A549 (cell line): ENCODE measurements around the gene ECEL1.

Experiments used
- POLR2A ChIP-seq: IDR thresholded peaks from 2 replicates; pipeline ENCODE4 v1.6.1; 2012; ENCODE audit warnings: mild to moderate bottlenecking, low read length
- SMC3 ChIP-seq: fragments of >200 bp; sonication (Bioruptor Twin); formaldehyde crosslinking; IDR thresholded peaks from 3 replicates; pipeline ENCODE4 v1.6.1; 2018; ENCODE audit warnings: inconsistent platforms
- TF ChIP-seq, protein P1 (sequence below): fragments of >200 bp; sonication (Bioruptor Twin); formaldehyde crosslinking; IDR thresholded peaks from 3 replicates; pipeline ENCODE4 v1.5.1; 2016
- TF ChIP-seq, protein P2 (sequence below): fragments of 250-450 bp; sonication (Bioruptor Pico); IDR thresholded peaks from 2 replicates; pipeline ENCODE4 v1.5.0; 2020; ENCODE audit warnings: low read depth, mild to moderate bottlenecking, moderate library complexity

DNA sequence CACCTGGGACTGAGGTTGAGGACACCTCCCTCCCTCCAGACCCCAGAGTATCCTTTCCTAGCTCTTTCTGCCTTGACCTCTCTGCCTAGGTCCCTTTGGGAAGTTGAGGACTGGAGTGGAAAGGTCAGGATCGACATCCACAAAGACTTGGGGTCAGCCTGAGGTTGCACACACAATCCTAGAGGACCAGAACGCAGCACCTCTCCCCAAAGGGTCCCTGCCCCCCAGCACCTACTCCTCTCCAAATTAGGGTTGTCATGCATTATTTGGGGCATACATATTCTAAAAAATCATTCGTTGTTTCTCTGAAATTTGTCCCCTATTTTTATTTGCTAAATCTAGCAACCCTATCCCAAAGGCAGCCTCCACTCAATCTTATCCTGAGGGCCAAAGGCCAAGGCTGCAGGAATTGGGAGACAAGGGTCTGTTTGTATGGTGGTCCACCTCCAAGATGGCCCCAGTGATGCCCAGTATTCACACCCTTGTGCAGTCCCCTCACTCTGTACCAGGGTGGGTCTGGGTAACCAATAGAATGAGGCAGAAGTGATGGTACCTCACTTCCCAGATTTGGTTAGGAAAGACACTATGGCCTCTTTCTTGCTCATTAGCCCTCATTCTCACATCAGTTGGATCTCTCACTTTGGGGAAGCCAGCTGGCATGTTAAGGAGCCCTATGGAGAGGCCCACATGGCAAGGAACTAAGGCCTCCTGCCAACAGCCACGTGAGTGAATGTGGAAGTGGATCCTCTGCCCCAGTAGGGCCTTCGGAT is 48.3 kb upstream of the ECEL1 start:
- no peak for TF ChIP-seq POLR2A
- no peak for TF ChIP-seq SMC3
- TF ChIP-seq, protein P1, sequence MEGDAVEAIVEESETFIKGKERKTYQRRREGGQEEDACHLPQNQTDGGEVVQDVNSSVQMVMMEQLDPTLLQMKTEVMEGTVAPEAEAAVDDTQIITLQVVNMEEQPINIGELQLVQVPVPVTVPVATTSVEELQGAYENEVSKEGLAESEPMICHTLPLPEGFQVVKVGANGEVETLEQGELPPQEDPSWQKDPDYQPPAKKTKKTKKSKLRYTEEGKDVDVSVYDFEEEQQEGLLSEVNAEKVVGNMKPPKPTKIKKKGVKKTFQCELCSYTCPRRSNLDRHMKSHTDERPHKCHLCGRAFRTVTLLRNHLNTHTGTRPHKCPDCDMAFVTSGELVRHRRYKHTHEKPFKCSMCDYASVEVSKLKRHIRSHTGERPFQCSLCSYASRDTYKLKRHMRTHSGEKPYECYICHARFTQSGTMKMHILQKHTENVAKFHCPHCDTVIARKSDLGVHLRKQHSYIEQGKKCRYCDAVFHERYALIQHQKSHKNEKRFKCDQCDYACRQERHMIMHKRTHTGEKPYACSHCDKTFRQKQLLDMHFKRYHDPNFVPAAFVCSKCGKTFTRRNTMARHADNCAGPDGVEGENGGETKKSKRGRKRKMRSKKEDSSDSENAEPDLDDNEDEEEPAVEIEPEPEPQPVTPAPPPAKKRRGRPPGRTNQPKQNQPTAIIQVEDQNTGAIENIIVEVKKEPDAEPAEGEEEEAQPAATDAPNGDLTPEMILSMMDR = no peak
- TF ChIP-seq, protein P2, sequence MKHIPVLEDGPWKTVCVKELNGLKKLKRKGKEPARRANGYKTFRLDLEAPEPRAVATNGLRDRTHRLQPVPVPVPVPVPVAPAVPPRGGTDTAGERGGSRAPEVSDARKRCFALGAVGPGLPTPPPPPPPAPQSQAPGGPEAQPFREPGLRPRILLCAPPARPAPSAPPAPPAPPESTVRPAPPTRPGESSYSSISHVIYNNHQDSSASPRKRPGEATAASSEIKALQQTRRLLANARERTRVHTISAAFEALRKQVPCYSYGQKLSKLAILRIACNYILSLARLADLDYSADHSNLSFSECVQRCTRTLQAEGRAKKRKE (CRISPR knock-in tag) = no peak
